HG03175 (cell line): ENCODE data around the gene POC1A.
A peak's percentile ranks its signal among the peaks of the same experiment; 100 is the strongest.

Experiments used
- ATAC-seq: cut with Tn5 transposase; IDR thresholded peaks from one replicate; pipeline ENCODE4 v1.9.1; 2021; ENCODE audit warnings: mild to moderate bottlenecking, moderate library complexity; ENCODE audit not compliant: unreplicated experiment

Gene POC1A

DNA sequence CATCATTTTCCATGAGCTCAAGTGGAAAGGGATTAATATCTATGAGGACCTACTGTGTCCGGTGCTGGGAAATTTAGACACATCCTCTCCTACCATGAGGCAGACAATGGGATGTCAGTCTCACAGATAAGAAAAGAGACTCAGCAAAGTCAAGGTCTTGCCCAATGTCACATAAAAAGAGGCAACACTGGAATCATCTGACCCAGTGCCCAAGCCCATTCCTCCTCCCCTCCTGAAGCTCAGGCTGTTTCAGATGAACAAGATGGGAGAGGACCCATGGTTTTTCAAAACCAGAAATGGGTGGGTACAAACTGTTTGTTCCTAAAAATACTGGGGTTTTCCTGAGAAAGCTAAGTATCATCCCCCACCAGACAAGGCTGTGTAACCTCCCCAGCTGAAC, 22.2 kb downstream of the POC1A start:
- ATAC-seq: no peak

DNA sequence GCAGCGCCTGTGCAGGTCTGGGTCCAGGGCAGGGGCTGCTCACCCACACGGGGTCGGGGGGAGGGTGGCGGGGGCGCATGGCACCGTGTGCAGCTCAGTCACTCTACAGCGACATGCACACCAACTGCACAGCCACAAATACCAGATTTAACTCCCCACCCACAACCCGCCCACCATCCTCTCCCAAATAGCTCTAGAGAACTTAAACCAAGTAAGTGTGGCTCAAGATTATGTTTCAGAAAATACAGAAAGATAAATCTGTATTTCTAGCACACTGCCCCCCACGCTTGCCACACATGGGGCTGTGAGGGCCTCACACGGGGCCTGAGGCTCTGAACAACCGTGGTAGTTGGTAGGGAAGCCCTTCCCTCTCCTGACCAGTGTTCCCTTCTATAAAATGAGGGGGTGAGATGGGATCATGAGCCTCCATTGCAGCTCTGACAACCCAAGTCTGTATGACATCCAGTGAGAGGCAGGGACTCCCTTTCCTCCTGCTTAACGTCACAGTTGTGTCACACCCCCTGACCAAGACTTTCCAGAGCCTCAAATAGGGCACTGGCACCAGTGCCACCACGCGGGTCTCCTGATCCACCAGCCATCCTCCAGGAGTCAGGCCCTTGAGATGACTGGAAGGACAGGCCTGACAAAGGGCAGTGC, 23.1 kb downstream of the POC1A start:
- no peak for ATAC-seq

DNA sequence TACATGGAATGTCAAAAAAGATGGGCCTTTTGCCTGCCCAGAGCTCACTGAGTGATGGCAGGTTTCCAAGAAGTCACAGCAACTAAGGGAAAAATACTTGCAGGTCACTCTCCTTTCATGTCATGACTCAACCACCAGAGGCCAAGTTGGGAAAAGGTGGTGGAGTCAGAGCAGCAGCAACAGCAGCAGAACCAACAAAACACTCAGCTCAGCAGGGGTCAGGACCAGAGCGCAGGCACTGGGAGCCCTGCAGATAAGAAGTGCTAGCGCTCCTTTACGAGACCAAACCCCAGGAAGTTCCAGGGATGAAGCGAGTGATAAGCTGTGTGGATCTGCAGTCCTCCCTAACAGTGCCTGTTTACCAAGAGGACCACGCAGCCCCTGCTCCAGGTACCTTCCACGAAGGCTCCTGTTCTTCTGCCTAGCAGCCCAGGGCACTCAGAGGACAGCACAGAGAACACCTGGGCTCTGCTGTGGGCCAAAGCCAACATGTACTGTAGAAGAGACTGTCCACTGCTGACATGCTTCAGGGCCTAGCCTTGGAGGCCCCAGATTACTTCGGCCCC, 26.0 kb downstream of the POC1A start:
- no peak for ATAC-seq

DNA sequence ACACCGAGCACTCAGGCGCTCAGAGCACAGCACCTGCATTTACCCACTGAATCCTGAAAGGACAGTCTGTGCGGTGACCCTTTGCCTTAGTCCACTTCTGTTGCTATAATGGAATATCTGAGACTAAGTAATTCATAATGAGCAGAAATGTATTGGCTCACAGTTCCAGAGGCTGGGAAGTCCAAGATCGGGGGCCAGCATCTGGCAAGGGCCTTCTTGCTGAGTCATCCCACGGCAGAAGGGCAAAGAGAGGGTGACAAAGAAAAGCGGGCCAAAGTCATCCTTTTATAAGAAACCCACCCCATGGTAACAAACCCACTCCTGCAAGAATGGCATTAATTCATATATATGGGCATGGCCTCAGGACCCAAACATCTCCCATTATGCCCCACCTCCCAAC, 27.7 kb downstream of the POC1A start:
- no peak for ATAC-seq

DNA sequence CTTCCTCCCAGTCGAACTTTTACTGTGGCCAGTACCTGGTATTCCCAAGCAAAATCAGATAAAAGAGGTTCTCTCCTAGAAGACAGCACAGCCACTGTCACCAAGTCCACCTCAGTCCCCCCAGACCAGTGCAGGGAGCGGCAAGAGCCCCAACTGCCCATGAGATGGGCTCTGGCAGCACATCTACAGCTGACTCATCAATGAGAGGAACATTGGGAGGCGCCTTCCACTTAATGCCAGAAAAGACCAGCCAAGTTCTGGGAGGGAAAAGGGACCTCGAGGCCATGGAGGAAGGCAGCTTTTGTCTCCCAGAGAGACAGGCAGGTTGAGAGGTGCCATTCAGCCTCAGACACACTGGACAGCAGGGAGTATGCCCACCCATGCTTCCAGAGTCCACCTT, 28.2 kb downstream of the POC1A start:
- no peak for ATAC-seq

DNA sequence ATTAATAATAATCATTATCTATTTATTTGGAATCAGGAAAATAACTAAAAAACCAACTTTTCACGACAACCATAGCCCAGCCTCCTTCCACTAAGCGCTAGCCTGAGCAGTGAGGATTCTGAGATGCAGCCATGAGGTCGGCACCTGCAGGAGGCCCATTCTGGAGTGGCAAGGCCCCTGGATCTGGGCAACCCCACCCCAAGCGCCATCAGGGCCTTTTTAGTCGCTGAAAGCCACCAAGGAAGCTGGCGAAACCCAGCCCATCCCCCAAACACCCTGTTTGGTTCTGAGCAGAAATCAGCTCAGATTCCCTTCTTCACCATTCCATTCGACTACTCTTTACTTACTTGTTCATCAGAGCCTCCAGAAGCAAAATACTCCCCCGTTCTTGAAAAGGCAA, 29.5 kb downstream of the POC1A start:
- ATAC-seq: no peak

DNA sequence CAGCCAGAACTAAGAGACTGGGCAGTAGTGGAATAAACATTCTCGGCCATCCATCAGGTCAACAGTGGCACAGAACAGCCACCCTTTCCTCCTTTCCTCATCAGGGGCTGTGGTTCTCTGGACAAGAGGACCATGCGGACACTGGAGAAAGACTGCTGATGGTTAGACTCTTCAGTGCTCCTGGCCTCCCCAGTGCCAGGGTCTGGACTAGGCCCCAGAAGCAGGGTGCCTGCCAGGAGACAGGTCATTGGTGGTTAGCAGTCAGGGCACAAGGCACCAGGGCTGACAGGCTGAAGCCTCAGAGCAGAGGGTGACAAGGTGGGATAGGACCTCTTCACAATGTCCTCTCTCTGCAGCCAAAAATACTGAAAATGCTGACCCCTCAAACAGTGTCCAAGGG, 30.1 kb downstream of the POC1A start:
- no peak for ATAC-seq

DNA sequence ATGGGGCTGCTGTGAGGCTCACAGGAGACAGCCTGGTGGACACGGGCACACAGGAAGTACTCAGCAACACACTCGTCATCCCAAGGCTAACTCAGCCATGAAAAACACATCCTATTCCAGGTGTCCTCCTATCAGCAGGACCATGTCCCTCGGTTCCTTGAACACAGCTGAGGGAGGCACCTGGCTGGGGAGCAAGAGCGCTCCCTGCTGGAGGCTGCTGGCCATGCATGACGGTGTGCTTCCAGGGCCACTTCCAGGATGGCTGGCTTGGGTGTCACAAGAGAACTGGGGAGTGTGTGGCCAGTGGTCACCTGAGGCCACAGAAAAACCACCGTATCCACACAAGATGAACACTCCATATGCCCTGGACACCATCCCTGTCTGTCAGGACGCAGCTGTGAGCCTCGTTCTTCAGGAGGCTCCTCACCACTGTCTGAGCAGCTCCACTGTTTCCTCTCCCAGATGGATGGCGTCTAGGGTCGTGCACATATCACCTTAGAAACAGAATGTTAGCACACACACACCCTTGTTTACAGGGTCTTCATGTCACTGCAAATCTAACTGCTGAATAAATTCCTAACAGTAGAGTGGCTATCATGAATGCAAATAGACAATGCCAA, 31.0 kb downstream of the POC1A start:
- no peak for ATAC-seq

DNA sequence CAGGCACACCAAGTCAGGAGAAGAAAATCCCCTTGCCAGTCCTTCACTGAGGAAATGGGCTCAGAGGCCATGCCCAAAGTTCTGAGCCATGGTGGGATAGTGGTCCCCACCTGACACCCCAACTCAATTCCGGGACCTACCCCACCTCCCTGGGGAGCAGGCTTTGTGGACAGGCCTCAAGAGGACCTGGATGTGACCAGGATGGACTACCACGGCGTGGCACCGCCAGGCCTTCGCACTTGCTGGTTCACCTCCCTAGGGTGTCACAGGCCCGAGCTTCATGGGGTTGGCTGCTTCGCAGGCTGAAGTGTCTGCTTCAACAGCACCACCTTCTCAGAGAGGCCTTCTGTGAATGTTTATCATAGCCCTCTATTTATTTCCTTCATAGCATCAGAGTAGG, 31.7 kb downstream of the POC1A start:
- ATAC-seq: no peak

DNA sequence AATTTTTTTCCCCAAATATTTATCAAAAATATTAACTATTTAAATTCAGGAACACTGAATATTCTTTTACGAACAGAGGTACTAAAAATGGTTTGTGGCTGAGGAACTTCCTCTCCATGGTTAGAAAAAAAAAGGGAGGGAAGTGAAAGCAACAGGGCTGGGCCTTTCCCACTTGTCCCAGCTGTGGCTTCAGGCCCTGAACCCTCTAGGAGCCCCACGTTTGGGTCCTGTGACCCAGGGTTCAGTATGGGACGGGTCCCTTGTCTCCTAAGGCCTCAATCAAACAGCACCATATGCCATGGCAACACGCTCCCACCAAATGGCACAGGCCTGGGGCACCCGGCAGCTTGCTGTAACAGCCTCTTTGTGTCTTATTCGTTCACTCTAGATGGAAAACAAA, 32.4 kb downstream of the POC1A start:
- ATAC-seq: no peak

DNA sequence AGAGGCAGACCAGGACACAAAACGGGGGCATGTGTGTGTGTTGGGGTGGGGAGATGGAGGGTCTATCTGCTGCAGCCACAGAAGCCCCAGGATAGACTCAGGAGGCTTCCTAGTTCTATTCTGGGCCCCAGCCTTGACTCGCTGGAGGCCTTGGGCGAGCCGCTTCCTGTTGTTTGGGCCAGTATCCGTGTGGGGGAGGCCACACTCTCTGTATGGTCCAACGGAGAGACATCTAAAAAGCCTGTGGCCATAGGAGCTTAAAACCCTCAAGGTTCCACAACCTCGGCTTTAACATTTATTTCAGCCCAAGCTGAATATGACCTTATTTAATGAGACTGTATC, 32.8 kb downstream of the POC1A start:
- ATAC-seq: peak; percentile 45

DNA sequence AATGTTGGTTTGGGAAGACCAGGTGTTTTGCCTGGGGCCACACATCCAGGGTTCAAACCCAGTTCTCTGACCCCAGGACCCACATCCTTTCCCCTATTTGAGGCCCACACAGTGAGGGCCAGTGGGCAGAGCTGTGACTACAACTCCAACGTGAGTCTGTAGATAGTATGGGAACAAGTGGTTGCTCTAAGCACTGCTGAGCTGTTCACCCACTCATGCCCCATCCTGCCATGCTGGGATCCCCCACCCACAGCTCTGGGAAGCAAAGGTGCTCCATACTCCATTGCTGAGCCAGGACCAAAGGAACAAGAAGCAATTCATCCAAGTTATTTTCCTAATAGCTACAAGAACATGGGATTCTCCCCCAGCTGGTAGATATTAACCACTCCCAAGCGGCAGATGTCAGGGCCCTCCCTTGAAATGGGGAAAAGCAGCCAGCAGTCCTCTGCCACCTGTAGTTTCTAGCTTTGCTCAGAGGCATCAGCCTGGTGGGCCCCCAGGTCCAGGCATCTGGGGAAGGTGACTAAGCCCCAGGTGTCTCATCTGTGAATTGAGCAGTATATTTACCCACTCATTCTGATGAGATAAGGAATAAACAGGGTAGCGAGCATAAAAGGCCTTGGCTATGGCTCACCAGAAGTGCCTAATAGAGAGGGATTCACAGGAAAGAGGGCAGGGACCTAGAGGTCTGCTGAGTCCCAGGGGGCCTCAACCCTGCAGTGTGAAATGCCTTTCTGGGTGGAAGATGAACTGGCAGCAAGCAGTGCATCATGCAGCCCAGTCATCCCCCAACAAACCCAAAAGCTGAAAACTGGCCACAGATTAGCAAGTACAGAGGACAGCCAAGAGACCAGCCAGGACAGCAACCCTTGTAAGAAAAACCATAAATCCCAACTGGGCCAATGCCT, 33.4 kb downstream of the POC1A start:
- no peak for ATAC-seq

DNA sequence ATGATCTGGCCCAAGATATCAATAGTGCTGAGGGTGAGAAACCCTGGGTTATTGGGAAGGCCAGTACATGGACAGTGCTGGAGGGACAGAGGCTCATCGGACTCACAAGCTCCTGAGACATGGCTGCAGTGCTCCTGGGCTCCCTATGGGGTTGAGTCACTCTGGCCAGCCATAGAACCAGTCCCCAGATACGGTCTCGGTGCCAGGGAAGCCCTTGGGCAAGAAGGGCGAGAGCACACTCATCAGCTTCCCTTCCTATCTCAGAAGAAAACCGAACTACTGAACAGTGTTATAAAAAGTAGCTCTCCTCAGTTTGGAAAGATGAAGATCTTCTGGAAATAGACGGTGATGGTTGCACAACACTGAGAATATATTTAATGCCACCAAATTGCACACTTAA, 34.4 kb downstream of the POC1A start:
- ATAC-seq: no peak

DNA sequence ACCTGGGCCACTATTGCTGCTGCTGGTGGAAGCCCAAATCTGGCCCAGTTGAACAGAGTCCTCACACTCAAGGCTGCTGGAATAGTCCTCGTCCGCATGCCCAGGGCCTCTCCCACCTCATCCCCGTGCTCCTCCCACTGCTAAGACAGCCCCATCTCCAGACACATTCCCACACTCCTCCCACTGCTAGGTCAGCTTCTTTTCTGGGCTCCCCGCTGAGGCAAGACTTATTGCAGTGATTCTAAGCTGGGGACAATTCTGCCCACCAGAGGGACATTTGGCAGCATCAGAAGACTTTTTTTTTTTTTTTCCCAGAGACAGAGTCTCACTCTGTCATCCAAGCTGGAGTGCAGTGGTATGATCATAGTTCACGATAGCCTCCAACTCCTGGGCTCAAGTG, 35.1 kb downstream of the POC1A start:
- no peak for ATAC-seq

DNA sequence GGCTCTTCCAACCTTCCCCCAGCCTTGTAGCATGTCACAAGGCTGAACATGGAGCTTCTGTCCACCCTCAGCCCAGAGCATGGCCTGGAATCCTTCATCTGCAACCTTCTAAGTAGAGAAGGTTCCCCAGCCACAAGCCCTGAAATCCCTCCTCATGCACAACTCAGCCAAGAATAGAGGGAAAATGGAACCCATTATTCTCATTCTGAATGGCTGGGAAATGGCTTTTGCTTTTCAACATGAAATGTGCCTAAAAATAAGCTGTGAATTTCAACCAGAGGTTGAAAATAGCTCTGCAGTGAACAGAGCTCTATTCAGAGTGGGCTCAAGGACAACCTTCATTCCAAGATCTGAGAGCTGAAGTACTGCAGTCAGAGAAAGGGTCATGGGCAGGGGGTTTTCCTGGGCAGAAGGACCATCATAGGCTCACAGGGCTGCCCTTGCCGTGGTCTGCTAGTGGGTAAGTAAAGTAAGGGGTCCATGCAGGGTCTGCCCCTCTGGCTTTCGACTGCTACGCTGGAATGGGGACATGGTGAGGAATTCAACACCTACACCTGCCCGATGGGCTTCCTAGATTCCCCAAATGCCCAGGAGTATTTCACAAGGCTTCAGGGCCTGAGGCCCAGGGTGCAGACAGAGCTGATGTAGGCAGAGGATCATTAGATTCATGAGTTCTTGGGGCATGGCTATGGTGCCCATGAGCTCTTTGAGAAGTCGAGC, 35.9 kb downstream of the POC1A start:
- ATAC-seq: no peak

DNA sequence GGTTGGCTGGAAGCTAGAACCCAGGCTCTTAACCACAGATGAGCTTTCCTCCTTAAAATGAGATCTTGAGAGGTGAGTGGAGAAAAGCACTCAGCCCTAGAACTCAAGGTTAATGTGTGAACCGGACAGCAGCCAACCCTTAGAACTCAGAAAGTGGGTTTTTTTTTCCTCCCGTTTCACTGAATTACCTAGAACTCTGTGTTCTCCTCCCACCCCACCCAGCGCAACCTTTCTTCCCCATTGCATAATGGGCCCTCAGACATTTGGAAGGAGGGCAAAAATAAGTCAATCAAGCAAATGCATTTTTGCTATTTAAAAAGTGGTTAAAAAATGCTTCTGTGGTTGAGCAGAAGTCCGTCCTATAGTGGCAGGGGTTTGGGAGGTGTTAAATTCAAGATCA, 36.7 kb downstream of the POC1A start:
- no peak for ATAC-seq

DNA sequence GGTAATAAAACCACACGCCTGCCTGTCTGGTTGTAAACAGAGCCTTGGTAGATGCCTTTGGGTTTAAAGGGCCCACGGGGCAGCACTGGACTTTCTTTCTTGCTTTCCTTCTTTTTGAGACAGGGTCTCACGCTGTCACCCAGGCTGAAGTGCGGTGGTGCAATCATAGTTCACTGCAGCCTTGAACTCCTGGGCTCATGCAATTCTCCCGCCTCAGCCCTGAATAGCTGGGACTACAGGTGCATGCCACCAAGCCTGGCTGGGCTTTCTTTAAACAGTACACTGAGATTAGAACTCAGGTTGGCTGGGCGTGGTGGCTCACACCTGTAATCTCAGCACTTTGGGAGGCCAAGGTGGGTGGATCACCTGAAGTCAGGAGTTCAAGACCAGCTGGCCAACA, 42.2 kb downstream of the POC1A start:
- no peak for ATAC-seq

DNA sequence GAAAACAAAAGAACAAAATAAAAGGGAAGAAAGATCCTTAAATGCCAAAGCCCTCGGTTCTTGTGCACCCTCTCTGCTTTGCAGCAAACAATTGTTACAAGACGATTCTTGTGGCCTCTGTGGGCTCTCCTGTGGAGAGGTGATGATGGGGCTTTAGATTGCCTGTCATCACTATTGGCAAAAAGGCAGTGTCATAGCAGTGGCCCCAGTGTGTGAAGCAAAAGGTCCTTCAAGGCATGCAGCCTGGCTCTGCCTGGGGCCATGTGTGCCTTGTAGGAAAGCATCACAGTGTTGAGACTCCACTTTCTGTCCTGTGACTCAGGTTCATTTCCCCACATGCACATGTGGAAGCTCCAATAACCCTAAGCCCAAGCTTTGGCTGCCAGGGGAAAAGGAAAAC, 43.7 kb downstream of the POC1A start:
- no peak for ATAC-seq

DNA sequence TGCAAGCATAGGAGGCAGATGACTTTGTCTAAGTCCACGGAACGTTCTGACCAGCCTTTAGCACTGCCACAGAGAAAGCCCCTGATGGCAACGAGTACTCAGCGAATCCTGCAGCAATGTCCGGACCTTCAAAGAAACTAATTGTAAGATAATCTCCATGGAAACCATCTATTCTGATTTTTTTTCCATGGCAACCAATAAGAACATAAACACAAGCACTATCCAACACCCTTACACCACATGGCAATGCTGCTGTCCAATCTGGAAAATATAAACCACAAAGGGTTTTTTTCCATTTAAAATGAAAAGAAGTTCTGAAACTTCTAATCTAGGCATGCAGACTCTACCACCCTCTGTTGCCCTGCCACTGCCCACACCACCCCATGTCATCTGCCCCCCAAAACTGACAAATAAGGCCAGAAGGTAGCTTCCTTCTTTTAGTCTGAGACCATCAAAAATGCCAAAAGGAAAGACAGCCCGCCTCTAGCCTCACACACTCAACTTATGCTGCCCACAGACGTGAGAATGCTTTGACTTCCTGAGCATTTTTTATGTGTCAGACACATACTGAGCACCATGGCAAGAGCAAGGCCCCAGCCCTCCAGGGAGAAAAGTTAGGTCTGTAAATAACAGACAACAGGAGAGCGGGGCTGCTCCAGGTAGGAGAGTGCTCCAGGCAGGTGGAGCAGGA, 44.5 kb downstream of the POC1A start:
- ATAC-seq: no peak
